K562 (cell line): ENCODE results near the gene HEPACAM2. TPM values are rescaled to one million over a fixed set of nuclear protein-coding genes. Genes with fewer than 3 reads are reported as not detected.

Experiments used
- ATF6 ChIP-seq: sonication (generic); formaldehyde crosslinking; IDR thresholded peaks from 2 replicates; pipeline ENCODE4 v1.4.0; 2020; ENCODE audit warnings: mild to moderate bottlenecking, missing genetic modification reagents
- C11orf30 ChIP-seq: fragments of 450-650 bp; IDR thresholded peaks from 2 replicates; pipeline ENCODE4 v1.6.1; 2016; ENCODE audit warnings: low read depth, mild to moderate bottlenecking
- ETV1 ChIP-seq: fragments of 450-650 bp; conservative IDR thresholded peaks from 2 replicates; pipeline ENCODE4 v1.6.1; 2016; ENCODE audit warnings: missing genetic modification characterization, control low read depth, low read depth, missing compliant biosample characterization
- EWSR1 ChIP-seq: fragments of 450-650 bp; IDR thresholded peaks from 2 replicates; pipeline ENCODE4 v1.6.1; 2018; ENCODE audit warnings: borderline replicate concordance, mild to moderate bottlenecking, low read depth, moderate library complexity; ENCODE audit not compliant: partially characterized antibody
- GATAD2A ChIP-seq: fragments of 450-650 bp; IDR thresholded peaks from 2 replicates; pipeline ENCODE4 v1.6.1; 2017
- HDAC2 ChIP-seq: fragments of 450-650 bp; IDR thresholded peaks from 2 replicates; pipeline ENCODE4 v1.6.1; 2016; ENCODE audit warnings: mild to moderate bottlenecking
- MEF2D ChIP-seq: conservative IDR thresholded peaks from 2 replicates; pipeline ENCODE4 v1.6.1; 2016; ENCODE audit warnings: low read depth, missing genetic modification characterization, missing compliant biosample characterization
- MXI1 ChIP-seq: IDR thresholded peaks from 2 replicates; pipeline ENCODE4 v1.6.1; 2011; ENCODE audit warnings: low read depth, mild to moderate bottlenecking, improper control_type of control experiment, low read length
- NFATC3 ChIP-seq: fragments of 450-650 bp; IDR thresholded peaks from 2 replicates; pipeline ENCODE4 v1.6.1; 2017; ENCODE audit warnings: mild to moderate bottlenecking
- NFE2L1 ChIP-seq: fragments of 450-650 bp; IDR thresholded peaks from 2 replicates; pipeline ENCODE4 v1.6.1; 2016; ENCODE audit warnings: missing genetic modification characterization, low read depth, mild to moderate bottlenecking, missing compliant biosample characterization, moderate library complexity, borderline replicate concordance
- PURB ChIP-seq: sonication (generic); formaldehyde crosslinking; IDR thresholded peaks from 2 replicates; pipeline ENCODE4 v1.9.0; 2021; ENCODE audit warnings: low read depth, mild to moderate bottlenecking, missing genetic modification reagents
- RNF2 ChIP-seq: sonication (generic); IDR thresholded peaks from 2 replicates; pipeline ENCODE4 v1.6.1; 2016
- SMARCA4 ChIP-seq: fragments of 450-650 bp; IDR thresholded peaks from 2 replicates; pipeline ENCODE4 v1.6.1; 2016
- SMARCE1 ChIP-seq: fragments of 450-650 bp; IDR thresholded peaks from 2 replicates; pipeline ENCODE4 v1.7.1; 2016; ENCODE audit warnings: mild to moderate bottlenecking
- SPI1 ChIP-seq: IDR thresholded peaks from 2 replicates; pipeline ENCODE4 v1.6.1; 2011; ENCODE audit warnings: low read depth, low read length, control low read depth, borderline replicate concordance
- SUPT5H ChIP-seq: fragments of 450-650 bp; IDR thresholded peaks from 2 replicates; pipeline ENCODE4 v1.6.1; 2016
- TARDBP ChIP-seq: fragments of 450-650 bp; IDR thresholded peaks from 2 replicates; pipeline ENCODE4 v1.6.1; 2016
- ZNF175 ChIP-seq: fragments of 200-800 bp; sonication (Bioruptor generic); IDR thresholded peaks from 2 replicates; pipeline ENCODE4 v1.6.1; 2016; ENCODE audit warnings: low read depth, mild to moderate bottlenecking, missing genetic modification characterization, missing compliant biosample characterization
- ZNF444 ChIP-seq: fragments of 250-450 bp; sonication (Bioruptor Pico); IDR thresholded peaks from 2 replicates; pipeline ENCODE4 v1.4.0; 2020; ENCODE audit warnings: mild to moderate bottlenecking, moderate library complexity
- ZNF655 ChIP-seq: fragments of 250-450 bp; sonication (Bioruptor Pico); IDR thresholded peaks from 2 replicates; pipeline ENCODE4 v1.5.0; 2021
- polyA plus RNA-seq, 8 experiments: library from polyadenylated mRNA; depleted of rRNA in 4 of 8; stranded (reverse) in 5 of 8; unstranded in 3 of 8; fragments of >200 nt; fragmentation: Nextera tagmentation in 2 of 8; fragmentation: Illumina TruSeq in 1 of 8; extraction: Ambion mirVana in 2 of 8; extraction: Trizol in 1 of 8; gene quantifications; 2 replicates each; pipeline versions ENCODE4 v1.2.1 to v1.2.3, GENCODE V29; 2011 to 2014; ENCODE audit warnings: inconsistent platforms in 1 of 8, missing spikeins in 1 of 8
- total RNA-seq, 7 experiments: library from RNA; depleted of rRNA in 6 of 7; stranded (reverse); fragments of >200 nt in 6 of 7; fragmentation: Illumina TruSeq in 2 of 7; extraction: Trizol in 2 of 7; gene quantifications; 2 replicates each; pipeline versions ENCODE4 v1.2.1 to v1.2.3, GENCODE V29; 2011 to 2021; ENCODE audit warnings: low replicate concordance in 1 of 7
- TF ChIP-seq, protein P1 (sequence below): IDR thresholded peaks from 2 replicates; pipeline ENCODE4 v1.6.1; 2011; ENCODE audit not compliant: insufficient read length; ENCODE audit errors: extremely low read depth
- TF ChIP-seq, protein P2 (sequence below): sonication (generic); formaldehyde crosslinking; IDR thresholded peaks from 2 replicates; pipeline ENCODE4 v1.8.0; 2023; ENCODE audit warnings: mild to moderate bottlenecking, missing genetic modification reagents

The HEPACAM2 gene
- total and polyA plus RNA-seq, 9 of the 15 experiments (the other 6 are each of a cell fraction or from before 2014, with no cell fraction given): 2.0 to 6.5 (median 3.9) TPM

DNA sequence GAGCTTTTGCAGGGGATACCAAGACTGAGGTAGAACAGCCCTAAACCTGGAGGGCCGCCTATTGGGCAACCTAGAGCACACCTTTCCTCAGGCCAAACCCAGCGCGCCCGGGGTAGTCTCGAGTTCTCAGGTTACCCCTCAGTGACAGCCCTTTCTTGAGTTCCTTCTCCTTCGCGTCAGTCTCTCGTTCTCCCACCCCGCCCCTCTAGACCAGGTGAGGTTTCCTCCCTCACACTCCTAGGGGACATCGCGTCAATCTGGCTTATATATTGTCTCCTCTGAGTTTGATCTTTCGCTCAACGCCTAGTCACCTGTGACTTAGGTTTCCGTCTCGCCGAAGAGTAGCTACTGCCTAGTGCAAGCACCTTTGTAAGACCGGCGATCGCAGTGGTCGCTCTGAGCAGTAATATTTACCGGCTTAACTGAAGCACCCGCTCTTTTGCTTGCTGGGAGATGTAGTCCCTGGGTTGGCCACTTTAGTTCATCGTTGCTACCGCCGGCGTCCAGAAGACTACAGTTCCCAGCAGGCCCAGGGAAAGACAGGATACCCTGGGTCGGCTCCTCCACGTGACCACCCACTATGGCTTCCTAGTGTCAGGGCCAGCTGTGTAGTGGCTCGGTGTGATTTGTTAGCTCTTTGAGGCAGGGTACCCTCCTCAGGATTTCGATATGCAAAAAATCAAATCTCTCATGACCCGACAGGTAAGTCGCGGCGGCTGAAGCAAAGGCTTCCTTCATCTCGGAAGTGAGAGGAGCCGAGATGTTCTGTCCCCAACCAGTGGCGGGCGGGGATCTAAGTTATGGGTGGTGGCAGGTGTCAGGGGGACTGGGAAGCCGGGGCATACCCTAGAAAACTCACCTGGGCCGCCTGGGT, 5.8 kb upstream of the HEPACAM2 start, which contains the start of gene VPS50 (continued):
- TF ChIP-seq TARDBP (no peak), SMARCA4 (peak; percentile 33; the same call in 1 of the 2 replicates), RNF2 (peak; percentile 81), NFATC3 (0 out of 2 replicates have a peak, but pooled peaks have one; percentile 15), PURB (CRISPR knock-in tag) (no peak), C11orf30 (peak; percentile 100), MEF2D (no peak), HDAC2 (peak; percentile 97), ZNF655 (CRISPR knock-in tag) (no peak), SMARCE1 (0 out of 2 replicates have a peak, but pooled peaks have one; percentile 8), EWSR1 (no peak), ZNF444 (CRISPR knock-in tag) (no peak), NFE2L1 (tag) (no peak), ETV1 (tag) (peak; percentile 54; the same call in 1 of the 2 replicates), SUPT5H (peak; percentile 82), MXI1 (peak; percentile 71), ZNF175 (CRISPR knock-in tag) (peak; percentile 82), ATF6 (no peak; the same call in 1 of the 2 replicates), GATAD2A (no peak), SPI1 (no peak)
- TF ChIP-seq, protein P1, sequence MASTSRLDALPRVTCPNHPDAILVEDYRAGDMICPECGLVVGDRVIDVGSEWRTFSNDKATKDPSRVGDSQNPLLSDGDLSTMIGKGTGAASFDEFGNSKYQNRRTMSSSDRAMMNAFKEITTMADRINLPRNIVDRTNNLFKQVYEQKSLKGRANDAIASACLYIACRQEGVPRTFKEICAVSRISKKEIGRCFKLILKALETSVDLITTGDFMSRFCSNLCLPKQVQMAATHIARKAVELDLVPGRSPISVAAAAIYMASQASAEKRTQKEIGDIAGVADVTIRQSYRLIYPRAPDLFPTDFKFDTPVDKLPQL: no peak
- TF ChIP-seq, protein P2, sequence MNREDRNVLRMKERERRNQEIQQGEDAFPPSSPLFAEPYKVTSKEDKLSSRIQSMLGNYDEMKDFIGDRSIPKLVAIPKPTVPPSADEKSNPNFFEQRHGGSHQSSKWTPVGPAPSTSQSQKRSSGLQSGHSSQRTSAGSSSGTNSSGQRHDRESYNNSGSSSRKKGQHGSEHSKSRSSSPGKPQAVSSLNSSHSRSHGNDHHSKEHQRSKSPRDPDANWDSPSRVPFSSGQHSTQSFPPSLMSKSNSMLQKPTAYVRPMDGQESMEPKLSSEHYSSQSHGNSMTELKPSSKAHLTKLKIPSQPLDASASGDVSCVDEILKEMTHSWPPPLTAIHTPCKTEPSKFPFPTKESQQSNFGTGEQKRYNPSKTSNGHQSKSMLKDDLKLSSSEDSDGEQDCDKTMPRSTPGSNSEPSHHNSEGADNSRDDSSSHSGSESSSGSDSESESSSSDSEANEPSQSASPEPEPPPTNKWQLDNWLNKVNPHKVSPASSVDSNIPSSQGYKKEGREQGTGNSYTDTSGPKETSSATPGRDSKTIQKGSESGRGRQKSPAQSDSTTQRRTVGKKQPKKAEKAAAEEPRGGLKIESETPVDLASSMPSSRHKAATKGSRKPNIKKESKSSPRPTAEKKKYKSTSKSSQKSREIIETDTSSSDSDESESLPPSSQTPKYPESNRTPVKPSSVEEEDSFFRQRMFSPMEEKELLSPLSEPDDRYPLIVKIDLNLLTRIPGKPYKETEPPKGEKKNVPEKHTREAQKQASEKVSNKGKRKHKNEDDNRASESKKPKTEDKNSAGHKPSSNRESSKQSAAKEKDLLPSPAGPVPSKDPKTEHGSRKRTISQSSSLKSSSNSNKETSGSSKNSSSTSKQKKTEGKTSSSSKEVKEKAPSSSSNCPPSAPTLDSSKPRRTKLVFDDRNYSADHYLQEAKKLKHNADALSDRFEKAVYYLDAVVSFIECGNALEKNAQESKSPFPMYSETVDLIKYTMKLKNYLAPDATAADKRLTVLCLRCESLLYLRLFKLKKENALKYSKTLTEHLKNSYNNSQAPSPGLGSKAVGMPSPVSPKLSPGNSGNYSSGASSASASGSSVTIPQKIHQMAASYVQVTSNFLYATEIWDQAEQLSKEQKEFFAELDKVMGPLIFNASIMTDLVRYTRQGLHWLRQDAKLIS: no peak
